Measurements from ENCODE around the gene TUT4. TPM values are rescaled to one million over a fixed set of nuclear protein-coding genes. Genes with fewer than 3 reads are reported as not detected.

The TUT4 gene
- polyA plus RNA-seq, 3 donors, result 4.3 to 24.2 (median 7.6) TPM

DNA sequence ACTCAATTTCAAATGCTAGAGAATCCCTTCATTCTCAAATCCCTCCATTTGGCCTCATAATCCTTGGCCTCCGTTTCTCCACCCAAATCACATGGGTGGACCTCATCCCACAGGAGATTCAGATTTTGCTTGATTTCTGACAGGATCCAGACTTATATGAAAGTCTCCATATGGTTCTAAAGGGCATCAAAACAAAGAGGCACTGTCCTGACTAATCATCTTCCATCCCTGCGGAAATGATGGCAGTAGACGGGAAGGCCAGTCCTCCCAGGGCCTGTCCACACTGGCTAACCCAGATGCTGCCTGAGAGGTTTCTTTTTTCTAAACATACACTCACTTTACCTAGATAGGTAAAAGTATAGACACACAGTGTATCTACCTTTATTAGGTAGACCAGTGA, 167.5 kb downstream of the TUT4 start:
- H3K4me1 Mint-ChIP-seq, result no peaks in the 10 kb centered on the region
- Histone ChIP-seq H2AFZ (ENCODE audit: insufficient read depth, low read depth, low read length, poor library complexity, severe bottlenecking) (no peak overlapping the region), H3K4me2 (replicated peaks; ENCODE audit: extremely low read depth, low read length, poor library complexity, severe bottlenecking) (no peak overlapping the region), H3K4me3 (replicated peaks in 1 of 3; ENCODE audit: low read depth in 2 of 3, low read length in 3 of 3) (no peak overlapping the region), H3K27ac (ENCODE audit: low read depth in 1 of 2, low read length in 2 of 2) (no peak overlapping the region), H3K36me3 (replicated peaks in 1 of 2; ENCODE audit: control insufficient read depth in 1 of 2, insufficient read depth in 2 of 2, low read length in 2 of 2) (peaks cover 56 to 93% of the 10 kb centered on the region in 2 donors), H3K4me1 (ENCODE audit: control insufficient read depth in 1 of 2, insufficient read depth in 2 of 2, low read length in 2 of 2) (no peaks in the 10 kb centered on the region), H3K79me2 (ENCODE audit: insufficient read depth, low read length) (no peaks in the 10 kb centered on the region), H3K27me3 (ENCODE audit: control insufficient read depth in 2 of 2, insufficient read depth in 2 of 2, low read length in 2 of 2) (no peaks in the 10 kb centered on the region), H4K20me1 (ENCODE audit: insufficient read depth, low read length) (no peaks in the 10 kb centered on the region), H3K9ac (ENCODE audit: insufficient read depth, low read length, poor library complexity, severe bottlenecking) (no peak overlapping the region), H3K9me3 (replicated peaks in 1 of 2; ENCODE audit: control insufficient read depth in 1 of 2, insufficient read depth in 1 of 2, low read length in 2 of 2) (no peaks in the 10 kb centered on the region)
- H3K9me3 Mint-ChIP-seq, result no peaks in the 10 kb centered on the region
- no peak for DNase-seq
- TF ChIP-seq, protein P1, sequence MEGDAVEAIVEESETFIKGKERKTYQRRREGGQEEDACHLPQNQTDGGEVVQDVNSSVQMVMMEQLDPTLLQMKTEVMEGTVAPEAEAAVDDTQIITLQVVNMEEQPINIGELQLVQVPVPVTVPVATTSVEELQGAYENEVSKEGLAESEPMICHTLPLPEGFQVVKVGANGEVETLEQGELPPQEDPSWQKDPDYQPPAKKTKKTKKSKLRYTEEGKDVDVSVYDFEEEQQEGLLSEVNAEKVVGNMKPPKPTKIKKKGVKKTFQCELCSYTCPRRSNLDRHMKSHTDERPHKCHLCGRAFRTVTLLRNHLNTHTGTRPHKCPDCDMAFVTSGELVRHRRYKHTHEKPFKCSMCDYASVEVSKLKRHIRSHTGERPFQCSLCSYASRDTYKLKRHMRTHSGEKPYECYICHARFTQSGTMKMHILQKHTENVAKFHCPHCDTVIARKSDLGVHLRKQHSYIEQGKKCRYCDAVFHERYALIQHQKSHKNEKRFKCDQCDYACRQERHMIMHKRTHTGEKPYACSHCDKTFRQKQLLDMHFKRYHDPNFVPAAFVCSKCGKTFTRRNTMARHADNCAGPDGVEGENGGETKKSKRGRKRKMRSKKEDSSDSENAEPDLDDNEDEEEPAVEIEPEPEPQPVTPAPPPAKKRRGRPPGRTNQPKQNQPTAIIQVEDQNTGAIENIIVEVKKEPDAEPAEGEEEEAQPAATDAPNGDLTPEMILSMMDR (IDR thresholded peaks at IDR 0.05), result no peak
- H3K27me3 Mint-ChIP-seq (ENCODE audit: low read depth in 3 of 3), result peaks cover 0 to 3% (median 0%) of the 10 kb centered on the region in 3 donors
- H3K36me3 Mint-ChIP-seq, result peaks cover 38 to 84% of the 10 kb centered on the region in 2 donors
- no peak overlapping the region for H3K4me3 Mint-ChIP-seq
- peak overlapping the region in 1 of 7 donors; percentile 46 for H3K27ac Mint-ChIP-seq
- no CpG with 5 or more reads among the region's 3 CpGs for WGBS (ENCODE audit: insufficient coverage)
- intact Hi-C loops (cut with micrococcal nuclease), result no loop called here

Other genes with a start within 250 kb of the TUT4 start
- gene CC2D1B, start 186.9 kb downstream of the TUT4 start, polyA plus RNA-seq, result 10 to 100 TPM in 1 of 3 donors, 1 to 10 TPM in 2; 1.7 to 17.5 (median 2.4) TPM
- gene ORC1, start 148.7 kb downstream of the TUT4 start, polyA plus RNA-seq, result under 1 TPM in 2 of 3 donors, not detected in 1; 0.12 to 0.27 TPM
- 10 to 100 TPM; 19.7 to 30.9 (median 25.2) TPM for gene PRPF38A, start 148.5 kb downstream of the TUT4 start, polyA plus RNA-seq
- gene GPX7, start 49.3 kb upstream of the TUT4 start, polyA plus RNA-seq, result 1 to 10 TPM; 1.7 to 3.3 (median 2.9) TPM
- gene SHISAL2A, start 80.1 kb upstream of the TUT4 start, polyA plus RNA-seq, result under 1 TPM in 2 of 3 donors, not detected in 1; 0.03 to 0.28 TPM
- gene COA7, start 145.3 kb upstream of the TUT4 start, polyA plus RNA-seq, result 1 to 10 TPM; 4.8 to 8.5 (median 6.2) TPM
- gene ZYG11B, start 173.4 kb upstream of the TUT4 start, polyA plus RNA-seq, result 10 to 100 TPM in 2 of 3 donors, 1 to 10 TPM in 1; 7.3 to 17.5 (median 15.8) TPM

Measured in CD14-positive monocyte (primary cell).